IPS DF 6.9 (cell line): ENCODE results near the gene MACROD2.

ENCODE experiments used
- DNase-seq: peaks from one replicate; pipeline ENCODE4 v3.0.0-alpha.2; 2013; ENCODE audit warnings: low read depth, low spot score
- H3K27ac ChIP-seq: one replicate; pipeline ENCODE4 v1.5.1; 2013; ENCODE audit warnings: low read length, control low read depth
- H3K27me3 ChIP-seq: 2 replicates; pipeline ENCODE4 v1.6.1; 2013; ENCODE audit warnings: mild to moderate bottlenecking, low read length; ENCODE audit not compliant: control insufficient read depth, insufficient read depth
- H3K36me3 ChIP-seq: 2 replicates; pipeline ENCODE4 v1.6.1; 2013; ENCODE audit warnings: low read length; ENCODE audit not compliant: control insufficient read depth, insufficient read depth
- H3K4me1 ChIP-seq: 2 replicates; pipeline ENCODE4 v1.6.1; 2013; ENCODE audit warnings: low read length; ENCODE audit not compliant: control insufficient read depth, insufficient read depth
- H3K4me3 ChIP-seq: 2 replicates; pipeline ENCODE4 v1.5.1; 2013; ENCODE audit warnings: mild to moderate bottlenecking, low read length
- H3K9me3 ChIP-seq: 2 replicates; pipeline ENCODE4 v1.6.1; 2013; ENCODE audit warnings: low read length, inconsistent platforms; ENCODE audit not compliant: control insufficient read depth, insufficient read depth
- WGBS: extraction: QIAGEN DNeasy Blood & Tissue Kit; methylation state at CpG from one replicate; pipeline ENCODE4 v1.1.7; 2013; ENCODE audit warnings: mixed read lengths, missing lambda C conversion rate; ENCODE audit not compliant: insufficient read length, insufficient coverage; 5-methylcytosine and 5-hydroxymethylcytosine counted together

The MACROD2 gene

DNA sequence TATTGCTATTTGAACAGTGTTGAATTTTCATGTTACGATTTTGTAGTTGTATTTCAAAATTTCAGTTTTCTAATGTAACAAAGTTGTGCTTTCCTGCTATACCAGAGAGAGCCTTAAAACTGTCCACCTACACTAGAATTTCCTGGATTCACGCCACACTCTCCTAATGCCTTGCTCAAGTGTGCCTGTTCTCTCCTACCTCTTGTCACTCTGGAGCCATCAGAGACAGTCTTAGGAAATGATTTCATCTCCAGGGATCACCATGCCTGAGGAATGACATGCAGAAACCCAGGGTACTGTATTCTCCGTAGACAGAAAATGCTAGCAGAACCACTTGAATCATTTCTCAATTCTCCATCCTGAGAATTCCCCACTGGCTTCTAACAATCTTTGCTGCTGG lies 1910.3 kb downstream of the MACROD2 start:
- H3K9me3 ChIP-seq: no peaks in the 10 kb centered on the region
- no peaks in the 10 kb centered on the region for H3K36me3 ChIP-seq
- no peak overlapping the region for H3K27ac ChIP-seq
- no peak overlapping the region for H3K4me3 ChIP-seq
- H3K4me1 ChIP-seq: no peaks in the 10 kb centered on the region
- no peak for DNase-seq
- H3K27me3 ChIP-seq: no peaks in the 10 kb centered on the region
- WGBS: 100% methylated on average over 1 of the region's 3 CpGs

DNA sequence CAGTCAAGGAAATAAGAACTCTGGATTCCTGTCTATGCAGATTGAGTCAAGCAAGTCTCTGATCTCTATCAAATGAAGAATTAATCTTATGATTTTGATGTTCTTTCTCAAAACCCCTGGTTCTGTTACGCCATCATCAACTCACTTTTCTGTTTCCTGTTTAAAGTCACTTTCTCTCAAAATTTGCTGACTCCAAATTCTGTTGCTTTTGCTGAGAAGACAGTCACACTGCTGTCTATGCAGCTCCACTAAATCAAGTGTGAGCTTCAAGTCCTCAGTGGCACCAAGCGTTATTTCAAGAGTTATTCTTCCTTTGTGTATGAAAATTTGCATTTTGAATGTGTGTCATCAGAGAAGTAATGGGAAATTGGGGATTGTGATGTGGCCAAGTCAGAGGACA lies 1914.7 kb downstream of the MACROD2 start:
- H3K36me3 ChIP-seq: no peaks in the 10 kb centered on the region
- no peak overlapping the region for H3K4me3 ChIP-seq
- WGBS: no CpG with 5 or more reads among the region's 2 CpGs

DNA sequence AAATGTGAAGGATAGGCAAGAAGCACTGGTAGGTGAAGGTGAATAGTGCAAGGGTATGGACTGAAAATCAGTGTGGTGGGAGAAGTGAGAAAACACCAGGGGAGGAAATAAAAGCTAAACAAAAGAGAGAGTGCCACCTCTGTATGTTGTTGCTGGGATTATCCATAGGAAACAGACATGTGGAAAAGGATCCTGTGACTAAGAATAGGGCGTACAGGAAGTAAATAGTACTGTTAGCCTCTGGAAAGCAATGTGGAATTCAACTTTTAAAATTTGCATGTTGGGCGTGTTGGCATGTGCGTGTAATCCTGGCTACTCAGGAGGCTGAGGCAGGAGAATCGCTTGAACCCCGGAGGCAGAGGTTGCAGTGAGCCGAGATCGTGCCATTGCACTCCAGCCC lies 1916.3 kb downstream of the MACROD2 start:
- no peak overlapping the region for H3K4me3 ChIP-seq
- no CpG with 5 or more reads among the region's 7 CpGs for WGBS
- peaks cover under 1% of the 10 kb centered on the region; the same call in 1 of the 2 replicates for H3K4me1 ChIP-seq
- H3K27ac ChIP-seq: no peak overlapping the region
- H3K36me3 ChIP-seq: no peaks in the 10 kb centered on the region
- no peak for DNase-seq
- H3K27me3 ChIP-seq: no peaks in the 10 kb centered on the region
- H3K9me3 ChIP-seq: no peaks in the 10 kb centered on the region

More for the DNA sequence above, 1914.7 kb downstream of the MACROD2 start:
- DNase-seq: no peak
- Histone ChIP-seq H3K9me3 (no peaks in the 10 kb centered on the region), H3K27me3 (no peaks in the 10 kb centered on the region), H3K4me1 (no peaks in the 10 kb centered on the region), H3K27ac (no peak overlapping the region)

DNA sequence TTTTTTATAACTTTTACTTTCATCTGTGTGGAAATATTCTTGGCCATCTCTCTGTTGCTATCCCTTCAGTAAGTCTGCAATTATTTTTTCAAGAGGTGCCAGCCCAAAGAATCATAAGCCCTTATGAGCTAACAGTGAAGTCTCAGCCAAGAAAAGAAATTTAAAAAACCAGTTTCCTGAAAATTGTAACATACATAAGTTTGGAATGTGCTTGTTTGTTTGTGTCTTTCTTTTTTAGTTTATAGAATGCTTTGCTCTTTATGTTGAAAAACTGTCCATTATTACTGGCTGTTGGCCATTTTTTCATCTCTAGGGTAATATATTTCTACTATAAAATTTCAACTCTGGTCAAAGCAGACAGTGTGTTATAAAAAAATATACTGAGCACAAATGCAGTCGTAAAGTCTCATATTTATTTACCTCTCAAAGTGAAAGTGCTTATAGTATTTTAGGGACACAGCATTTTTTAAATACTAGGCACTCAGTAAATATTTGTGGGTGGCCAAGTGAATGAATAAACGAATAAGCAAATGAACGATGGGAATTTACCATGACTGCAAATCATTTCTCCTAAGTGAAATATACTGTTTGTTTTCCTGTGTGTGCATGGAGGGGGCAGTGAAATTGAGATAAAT lies 1918.2 kb downstream of the MACROD2 start:
- Histone ChIP-seq H3K36me3 (no peaks in the 10 kb centered on the region), H3K27me3 (no peaks in the 10 kb centered on the region), H3K9me3 (no peaks in the 10 kb centered on the region), H3K4me3 (no peak overlapping the region), H3K27ac (no peak overlapping the region), H3K4me1 (peaks cover 2% of the 10 kb centered on the region; the same call in 1 of the 2 replicates)
- WGBS: no CpG with 5 or more reads among the region's 3 CpGs
- no peak for DNase-seq

DNA sequence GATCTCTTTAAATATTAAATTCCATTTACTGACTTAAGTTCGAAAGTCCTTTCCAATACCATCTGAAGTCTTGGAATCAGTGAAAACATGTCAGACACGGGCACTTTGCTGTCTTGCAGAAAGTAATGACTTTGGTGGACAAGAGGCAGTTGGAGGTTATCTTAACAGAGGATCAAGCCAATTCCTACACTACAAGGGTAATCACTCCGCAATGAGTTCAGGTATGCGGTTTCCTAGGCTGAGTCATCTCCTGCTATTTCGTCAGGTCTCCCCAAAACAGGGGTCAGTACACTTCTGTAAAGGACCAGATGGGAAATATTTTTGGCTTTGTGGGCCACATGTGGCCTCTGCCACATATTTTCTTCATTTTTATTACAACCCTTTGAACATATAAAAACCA lies 1921.3 kb downstream of the MACROD2 start:
- Histone ChIP-seq H3K4me3 (no peak overlapping the region), H3K9me3 (no peaks in the 10 kb centered on the region), H3K36me3 (no peaks in the 10 kb centered on the region), H3K4me1 (peaks cover 2% of the 10 kb centered on the region; the same call in 1 of the 2 replicates), H3K27me3 (no peaks in the 10 kb centered on the region), H3K27ac (no peak overlapping the region)
- DNase-seq: no peak
- no CpG with 5 or more reads among the region's 5 CpGs for WGBS

DNA sequence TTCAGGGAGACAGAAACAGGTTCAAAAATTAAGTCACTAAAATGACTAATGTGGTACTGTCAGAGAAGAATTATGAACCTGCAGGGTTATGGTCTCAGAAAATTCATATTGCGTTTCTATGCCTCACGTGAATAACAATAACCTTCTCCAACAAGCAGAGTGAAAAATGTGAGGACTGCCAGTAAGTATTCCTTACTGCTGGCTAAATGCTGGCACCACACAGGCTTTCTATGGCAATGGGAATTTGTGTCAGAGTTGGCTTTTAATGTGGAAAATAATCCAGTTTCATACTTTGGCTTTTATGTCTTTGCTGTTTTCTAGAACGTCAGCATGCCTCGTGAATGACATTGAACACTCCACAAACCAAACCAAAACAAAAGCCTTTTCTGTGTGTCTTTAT lies 1922.0 kb downstream of the MACROD2 start:
- Histone ChIP-seq H3K4me1 (peaks cover 2% of the 10 kb centered on the region; the same call in 1 of the 2 replicates), H3K27ac (no peak overlapping the region), H3K36me3 (no peaks in the 10 kb centered on the region), H3K4me3 (no peak overlapping the region), H3K9me3 (no peaks in the 10 kb centered on the region), H3K27me3 (no peaks in the 10 kb centered on the region)
- no CpG with 5 or more reads among the region's 4 CpGs for WGBS
- no peak for DNase-seq

DNA sequence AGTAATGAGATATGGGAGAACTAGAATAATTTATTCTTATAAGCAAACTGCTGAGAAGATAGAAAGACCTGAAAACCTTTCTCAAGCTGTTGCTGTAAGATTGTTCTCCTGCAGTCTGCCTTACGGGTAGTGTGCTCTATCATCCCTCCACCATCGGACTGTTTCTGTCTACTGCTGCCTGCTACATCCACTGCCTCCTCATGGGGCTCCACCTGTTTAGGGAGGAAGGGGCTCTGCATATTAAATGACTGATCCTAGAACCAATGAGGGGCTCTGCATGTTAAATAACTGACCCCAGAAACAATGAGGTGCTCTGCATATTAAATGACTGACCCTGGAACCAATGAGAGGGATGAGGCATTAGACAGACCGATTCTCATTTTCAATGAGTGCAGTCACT lies 1923.3 kb downstream of the MACROD2 start:
- Histone ChIP-seq H3K4me3 (no peak overlapping the region), H3K4me1 (peaks cover 2% of the 10 kb centered on the region; the same call in 1 of the 2 replicates), H3K27me3 (no peaks in the 10 kb centered on the region), H3K9me3 (no peaks in the 10 kb centered on the region), H3K36me3 (no peaks in the 10 kb centered on the region), H3K27ac (no peak overlapping the region)
- no CpG with 5 or more reads among the region's 3 CpGs for WGBS
- DNase-seq: no peak

DNA sequence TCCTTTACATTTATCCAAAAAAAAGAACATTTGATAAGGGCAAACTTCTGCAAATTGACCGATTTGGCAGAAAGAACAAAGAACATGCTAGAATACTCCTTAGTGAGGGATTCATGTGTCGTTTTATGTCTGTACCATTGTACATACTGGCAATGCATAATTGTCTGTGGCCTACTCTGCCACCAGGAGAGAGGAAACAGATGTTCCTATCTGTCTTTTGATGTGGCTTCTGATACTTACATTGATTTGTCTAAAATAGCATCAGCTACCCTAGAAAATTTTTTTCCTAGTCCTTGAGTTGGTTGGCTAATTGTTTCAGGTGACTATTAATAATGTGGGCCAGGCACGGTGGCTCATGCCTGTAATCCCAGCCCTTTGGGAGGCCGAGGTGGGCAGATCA lies 1923.8 kb downstream of the MACROD2 start:
- Histone ChIP-seq H3K4me1 (peaks cover 2% of the 10 kb centered on the region; the same call in 1 of the 2 replicates), H3K4me3 (no peak overlapping the region), H3K27ac (no peak overlapping the region), H3K27me3 (no peaks in the 10 kb centered on the region), H3K9me3 (no peaks in the 10 kb centered on the region), H3K36me3 (no peaks in the 10 kb centered on the region)
- no peak for DNase-seq
- WGBS: no CpG with 5 or more reads among the region's 4 CpGs

DNA sequence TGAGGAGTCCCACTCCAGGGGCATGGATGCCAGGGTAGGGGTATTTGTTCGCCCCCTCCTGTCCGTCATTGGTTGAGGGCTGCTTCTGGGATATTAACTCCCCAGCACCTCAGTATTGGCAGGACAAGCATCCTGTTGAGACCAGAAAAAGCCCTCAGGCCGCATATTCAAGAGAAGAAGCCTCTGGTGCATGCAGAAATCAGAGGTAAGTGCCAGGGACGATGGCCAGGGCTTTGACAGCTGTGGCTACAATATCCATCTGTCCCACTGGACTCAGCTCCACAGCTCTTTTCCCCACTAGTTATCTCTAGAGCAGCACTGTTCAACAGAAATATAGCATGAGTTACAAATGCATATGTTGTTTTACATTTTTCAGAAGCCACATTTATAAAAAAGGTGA lies 1926.6 kb downstream of the MACROD2 start:
- no peak for DNase-seq
- H3K9me3 ChIP-seq: no peaks in the 10 kb centered on the region
- no peak overlapping the region for H3K4me3 ChIP-seq
- no peaks in the 10 kb centered on the region for H3K36me3 ChIP-seq
- H3K27me3 ChIP-seq: no peaks in the 10 kb centered on the region
- H3K27ac ChIP-seq: no peak overlapping the region
- H3K4me1 ChIP-seq: no peaks in the 10 kb centered on the region
- WGBS: no CpG with 5 or more reads among the region's 4 CpGs

DNA sequence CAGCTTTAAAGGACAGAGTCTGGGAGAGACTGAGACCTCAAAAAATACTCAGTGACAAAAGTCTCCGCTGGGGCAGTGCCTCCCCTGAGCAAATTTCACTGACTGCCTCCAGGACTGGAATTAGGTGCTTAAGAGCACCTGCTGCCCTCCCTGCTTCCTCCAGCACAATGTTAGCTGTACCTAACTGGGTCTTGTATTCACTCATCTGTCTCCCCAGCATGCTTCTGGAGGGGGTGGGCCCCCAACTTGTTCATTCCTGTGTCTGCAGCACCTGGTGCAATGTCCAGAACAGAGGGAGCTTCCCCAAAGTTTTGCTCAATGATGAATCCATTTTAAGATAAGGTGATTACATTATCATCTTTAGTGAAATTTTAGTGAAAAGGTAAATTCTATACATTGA lies 1927.2 kb downstream of the MACROD2 start:
- Histone ChIP-seq H3K27me3 (no peaks in the 10 kb centered on the region), H3K4me3 (no peak overlapping the region), H3K27ac (no peak overlapping the region), H3K4me1 (no peaks in the 10 kb centered on the region), H3K36me3 (no peaks in the 10 kb centered on the region), H3K9me3 (no peaks in the 10 kb centered on the region)
- no CpG with 5 or more reads among the region's 1 CpG for WGBS
- no peak for DNase-seq
